Measurements from ENCODE around the gene KMT2B. TPM values are rescaled to one million over a fixed set of nuclear protein-coding genes. Genes with fewer than 3 reads are reported as not detected.
A peak's percentile ranks its signal among the peaks of the same experiment; 100 is the strongest.

KMT2B gene
- total and polyA plus RNA-seq, 9 of the 15 experiments (the other 6 are each of a cell fraction or from before 2014, with no cell fraction given): 0.63 to 43.9 (median 8.1) TPM

- Histone ChIP-seq H3K9me3 (replicated peaks; ENCODE audit: control insufficient read depth, insufficient read depth, low read depth, low read length) (no peaks in the 10 kb centered on the region), H3K9me1 (ENCODE audit: control insufficient read depth, insufficient read depth, low read length) (no peaks in the 10 kb centered on the region), H3K27ac (ENCODE audit: extremely low read depth, low read depth, low read length) (no peak overlapping the region), H3K79me2 (ENCODE audit: control insufficient read depth, insufficient read depth, low read length) (no peaks in the 10 kb centered on the region), H3K27me3 (ENCODE audit: control insufficient read depth in 2 of 2, insufficient read depth in 2 of 2, low read length in 2 of 2) (no peaks in the 10 kb centered on the region), H3K4me1 (replicated peaks in 1 of 2; ENCODE audit: control insufficient read depth in 2 of 2, insufficient read depth in 2 of 2, low read length in 2 of 2) (peaks cover 0 to 7% of the 10 kb centered on the region in 2 experiments; a peak in 2 of 5 replicates), H4K20me1 (replicated peaks; ENCODE audit: control insufficient read depth, insufficient read depth, low read length) (0 out of 2 replicates have a peak, but pooled peaks cover 2% of the 10 kb centered on the region), H3K4me2 (ENCODE audit: insufficient read depth, low read length) (no peak overlapping the region), H3K9ac (ENCODE audit: insufficient read depth in 1 of 2, low read depth in 2 of 2, low read length in 2 of 2) (no peak overlapping the region), H2AFZ (ENCODE audit: low read depth, low read length) (no peak overlapping the region), H3K36me3 (ENCODE audit: control insufficient read depth, insufficient read depth, low read length) (peaks cover 98% of the 10 kb centered on the region; the same call in 2 of the 3 replicates), H3K4me3 (no peak overlapping the region)
- 92% methylated on average over 15 of the region's 21 CpGs for WGBS (ENCODE audit: insufficient coverage, low coverage, missing lambda C conversion rate)
- POLR2A ChIA-PET: interaction anchor here (1.7 kb wide), 1 partner anchor 8 kb away, joined by 4 read pairs; no protein-coding TSS in a partner anchor
- no peak for DNase-seq (ENCODE audit: extremely low read depth in 1 of 4, low spot score in 3 of 4)
- CTCF ChIA-PET (ENCODE audit: low intra/inter-chr PET ratio): no interaction called here
- ATAC-seq: no peak
- in situ Hi-C loops (cut with MboI) (no loop called here), intact Hi-C loops (cut with micrococcal nuclease) (no loop called here)
- no TSS peak for BruUV-seq (replicated peaks)
- TF ChIP-seq POLR2G (IDR thresholded peaks at IDR 0.05; ENCODE audit: low read depth, low read length) (0 out of 2 replicates have a peak, but pooled peaks have one; percentile 13), CTCFL (IDR thresholded peaks at IDR 0.05; ENCODE audit: borderline replicate concordance, insufficient read depth, low read depth, low read length, poor library complexity, severe bottlenecking) (no peak)
- no peak for FAIRE-seq
Measured at GRCh38 chr19:35731779-35732405, 14.1 kb downstream of the KMT2B start.

Measured in K562 (cell line).